Endothelial cell of umbilical vein (primary cell): ENCODE data around the gene KIAA1958. TPM values are rescaled to one million over a fixed set of nuclear protein-coding genes. Genes with fewer than 3 reads are reported as not detected.

Source experiments
- BruUV-seq: library from RNA; stranded (reverse); fragments of 400-500 nt; replicated peaks from 2 replicates; lab custom pipeline; 2021; lab: Mats Ljungman, UMichigan
- CTCF ChIA-PET: fragments of 300-600, 350-600 bp; sonication (Branson Sonifier 250); formaldehyde crosslinking; loops from one replicate; lab custom pipeline; 2021; ENCODE audit warnings: antibody characterized with exemption, inconsistent platforms; lab: Charles Lee
- POLR2A ChIA-PET: fragments of 300-600, 350-600 bp; sonication (Branson Sonifier 250); formaldehyde crosslinking; loops from one replicate; lab custom pipeline; 2021; ENCODE audit warnings: antibody characterized with exemption, inconsistent platforms; lab: Charles Lee
- DNase-seq: peaks from one replicate; pipeline ENCODE4 v3.0.0-alpha.2; 2011; ENCODE audit warnings: low read depth, low spot score
- FAIRE-seq: peaks from 2 replicates; lab custom pipeline; 2011; peaks lifted over from hg19 to GRCh38; lab: Jason Lieb, UNC
- H2AFZ ChIP-seq: 2 replicates; pipeline ENCODE4 v1.6.0; 2012; ENCODE audit warnings: low read depth, low read length, control low read depth, inconsistent platforms
- H3K27ac ChIP-seq: 2 replicates; pipeline ENCODE4 v1.5.1; 2011; ENCODE audit warnings: low read depth, mild to moderate bottlenecking, control low read depth, low read length, moderate library complexity; ENCODE audit not compliant: insufficient read depth
- H3K27me3 ChIP-seq, 2 experiments: 2 replicates each; pipeline versions ENCODE4 v1.6.0 to v1.6.1; 2011; ENCODE audit warnings: low read length in 2 of 2, mixed read lengths in 1 of 2; ENCODE audit not compliant: control insufficient read depth in 2 of 2, insufficient read depth in 2 of 2
- H3K36me3 ChIP-seq, 2 experiments: 2 replicates in 1 of 2; 3 replicates in 1 of 2; pipeline ENCODE4 v1.5.1; 2011; ENCODE audit warnings: low read length in 2 of 2, mild to moderate bottlenecking in 1 of 2, moderate library complexity in 1 of 2; ENCODE audit not compliant: control insufficient read depth in 2 of 2, insufficient read depth in 2 of 2; ENCODE audit errors: extremely low read depth in 1 of 2
- H3K4me1 ChIP-seq: 3 replicates; pipeline ENCODE4 v1.5.1; 2011; ENCODE audit warnings: mild to moderate bottlenecking, low read length; ENCODE audit not compliant: control insufficient read depth, insufficient read depth; ENCODE audit errors: extremely low read depth
- H3K4me2 ChIP-seq: 2 replicates; pipeline ENCODE4 v1.6.1; 2011; ENCODE audit warnings: low read length, control low read depth, mixed read lengths; ENCODE audit not compliant: insufficient read depth
- H3K4me3 ChIP-seq, 3 experiments: fragments of 200-600 bp in 1 of 3; sonication (generic), shearing (Covaris generic) in 1 of 3; replicated peaks in 1 of 3; 2 replicates each; pipeline ENCODE4 v1.5.1; 2011 to 2016; ENCODE audit warnings: control low read depth in 3 of 3, low read length in 3 of 3, mild to moderate bottlenecking in 2 of 3, inconsistent platforms in 1 of 3, low read depth in 1 of 3, moderate library complexity in 1 of 3; ENCODE audit not compliant: insufficient read depth in 1 of 3
- H3K79me2 ChIP-seq: 2 replicates; pipeline ENCODE4 v1.6.0; 2012; ENCODE audit warnings: low read length, inconsistent platforms; ENCODE audit not compliant: control insufficient read depth, insufficient read depth
- H3K9ac ChIP-seq: replicated peaks from 2 replicates; pipeline ENCODE3; 2011; ENCODE audit warnings: low read length, control low read depth; ENCODE audit not compliant: insufficient read depth; ENCODE audit errors: extremely low read depth
- H3K9me1 ChIP-seq: replicated peaks from 3 replicates; pipeline ENCODE4 v1.6.0; 2011; ENCODE audit warnings: mild to moderate bottlenecking, low read length; ENCODE audit not compliant: control insufficient read depth, insufficient read depth; ENCODE audit errors: extremely low read depth
- H3K9me3 ChIP-seq: replicated peaks from 2 replicates; pipeline ENCODE4 v1.5.1; 2012; ENCODE audit warnings: low read length, inconsistent platforms; ENCODE audit not compliant: control insufficient read depth, insufficient read depth
- H4K20me1 ChIP-seq: replicated peaks from 2 replicates; pipeline ENCODE3; 2011; ENCODE audit warnings: mild to moderate bottlenecking, low read length; ENCODE audit not compliant: control insufficient read depth, insufficient read depth; ENCODE audit errors: extremely low read depth
- EZH2 ChIP-seq: IDR thresholded peaks from 2 replicates; pipeline ENCODE4 v1.6.1; 2012; ENCODE audit warnings: borderline replicate concordance, low read depth, mild to moderate bottlenecking, moderate library complexity, low read length, inconsistent platforms; ENCODE audit not compliant: severe bottlenecking
- GATA2 ChIP-seq: IDR thresholded peaks from 2 replicates; pipeline ENCODE4 v1.7.0; 2011; ENCODE audit warnings: low read depth, mild to moderate bottlenecking, moderate library complexity, mixed read lengths, low read length; ENCODE audit not compliant: insufficient read length, insufficient read depth
- JUN ChIP-seq: IDR thresholded peaks from 2 replicates; pipeline ENCODE4 v1.6.1; 2011; ENCODE audit warnings: borderline replicate concordance, low read depth; ENCODE audit not compliant: insufficient read length, insufficient read depth
- POLR2A ChIP-seq: IDR thresholded peaks from 2 replicates; pipeline ENCODE4 v1.6.1; 2012; ENCODE audit warnings: low read depth, mild to moderate bottlenecking, control low read depth, low read length
- POLR2AphosphoS5 ChIP-seq: IDR thresholded peaks from 2 replicates; pipeline ENCODE4 v1.6.1; 2012; ENCODE audit warnings: low read depth, mild to moderate bottlenecking, control low read depth, low read length, moderate library complexity; ENCODE audit not compliant: insufficient read depth
- dilution Hi-C: fragments of 300-500 bp; cut with MboI; formaldehyde crosslinking; loops from one replicate; pipeline ENCODE4 v1.15.0; 2019; ENCODE audit warnings: low sequenced_read_pairs; ENCODE audit not compliant: extremely low pct_ligation_motif_present
- intact Hi-C: fragments of 100-400 bp; cut with micrococcal nuclease; formaldehyde crosslinking; loops from one replicate; pipeline ENCODE4 v1.10.0; 2022
- polyA plus RNA-seq, 4 experiments: library from polyadenylated mRNA; depleted of rRNA in 3 of 4; stranded (reverse) in 3 of 4; unstranded in 1 of 4; fragments of >200 nt; gene quantifications; 2 replicates each; pipeline versions ENCODE4 v1.2.1 to v1.2.3, GENCODE V29; 2011 to 2012; ENCODE audit warnings: missing spikeins in 1 of 4
- total RNA-seq: library from RNA; stranded (reverse); gene quantifications from 2 replicates; pipeline ENCODE4 v1.2.3, GENCODE V29; 2021
- TF ChIP-seq, protein P1 (sequence below): IDR thresholded peaks from 2 replicates; pipeline ENCODE4 v1.6.1; 2011; ENCODE audit not compliant: insufficient read depth, insufficient read length
- TF ChIP-seq, protein P2 (sequence below), 2 donors: IDR thresholded peaks; 1 replicate in 1 of 2; 2 replicates in 1 of 2; pipeline ENCODE4 v1.5.1; 2011; ENCODE audit warnings: low read length in 2 of 2, mild to moderate bottlenecking in 2 of 2, moderate library complexity in 2 of 2, control low read depth in 1 of 2, inconsistent platforms in 1 of 2, low read depth in 1 of 2; ENCODE audit not compliant: insufficient read depth in 1 of 2; ENCODE audit errors: extremely low read depth in 1 of 2

The KIAA1958 gene
- total and polyA plus RNA-seq, 2 donors (not counting 3 experiments of a cell fraction or from before 2014, with no cell fraction given) = 1.7 to 5.0 TPM

DNA sequence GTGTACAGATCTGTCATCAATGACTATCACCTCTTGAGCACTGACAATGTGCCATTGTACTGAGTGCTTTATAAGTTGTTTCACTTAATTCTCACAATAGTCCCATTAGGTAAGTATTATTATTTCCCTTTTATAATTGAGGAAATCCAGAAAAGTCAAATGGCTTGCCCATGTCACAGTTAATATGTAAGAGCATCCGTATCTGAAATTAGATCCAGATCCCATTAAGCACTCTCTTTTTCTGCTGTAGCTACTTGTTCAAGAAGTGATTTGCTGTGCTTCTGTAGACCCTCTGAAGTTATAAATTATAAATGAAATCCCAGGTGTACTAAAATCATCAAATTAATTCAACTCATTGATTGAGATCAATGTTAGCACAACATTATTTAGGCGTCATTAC, 136.6 kb downstream of the KIAA1958 start:
- no peaks in the 10 kb centered on the region for H4K20me1 ChIP-seq
- peaks cover 0 to 2% of the 10 kb centered on the region in 2 experiments for H3K36me3 ChIP-seq
- no peaks in the 10 kb centered on the region for H3K27me3 ChIP-seq
- no peak overlapping the region for H3K4me3 ChIP-seq
- no peaks in the 10 kb centered on the region for H3K4me1 ChIP-seq
- H3K9ac ChIP-seq = no peak overlapping the region
- ChIA-PET CTCF (no interaction called here), POLR2A (no interaction called here)
- H3K4me2 ChIP-seq = no peak overlapping the region
- H3K27ac ChIP-seq = no peak overlapping the region
- no peak overlapping the region for H2AFZ ChIP-seq
- H3K9me3 ChIP-seq = no peaks in the 10 kb centered on the region
- TF ChIP-seq JUN (no peak), POLR2A (no peak)
- H3K9me1 ChIP-seq = no peaks in the 10 kb centered on the region
- dilution Hi-C loops (no loop called here), intact Hi-C loops (no loop called here)
- DNase-seq (no peak), FAIRE-seq (no peak)
- H3K79me2 ChIP-seq = no peaks in the 10 kb centered on the region
- BruUV-seq = no TSS peak

DNA sequence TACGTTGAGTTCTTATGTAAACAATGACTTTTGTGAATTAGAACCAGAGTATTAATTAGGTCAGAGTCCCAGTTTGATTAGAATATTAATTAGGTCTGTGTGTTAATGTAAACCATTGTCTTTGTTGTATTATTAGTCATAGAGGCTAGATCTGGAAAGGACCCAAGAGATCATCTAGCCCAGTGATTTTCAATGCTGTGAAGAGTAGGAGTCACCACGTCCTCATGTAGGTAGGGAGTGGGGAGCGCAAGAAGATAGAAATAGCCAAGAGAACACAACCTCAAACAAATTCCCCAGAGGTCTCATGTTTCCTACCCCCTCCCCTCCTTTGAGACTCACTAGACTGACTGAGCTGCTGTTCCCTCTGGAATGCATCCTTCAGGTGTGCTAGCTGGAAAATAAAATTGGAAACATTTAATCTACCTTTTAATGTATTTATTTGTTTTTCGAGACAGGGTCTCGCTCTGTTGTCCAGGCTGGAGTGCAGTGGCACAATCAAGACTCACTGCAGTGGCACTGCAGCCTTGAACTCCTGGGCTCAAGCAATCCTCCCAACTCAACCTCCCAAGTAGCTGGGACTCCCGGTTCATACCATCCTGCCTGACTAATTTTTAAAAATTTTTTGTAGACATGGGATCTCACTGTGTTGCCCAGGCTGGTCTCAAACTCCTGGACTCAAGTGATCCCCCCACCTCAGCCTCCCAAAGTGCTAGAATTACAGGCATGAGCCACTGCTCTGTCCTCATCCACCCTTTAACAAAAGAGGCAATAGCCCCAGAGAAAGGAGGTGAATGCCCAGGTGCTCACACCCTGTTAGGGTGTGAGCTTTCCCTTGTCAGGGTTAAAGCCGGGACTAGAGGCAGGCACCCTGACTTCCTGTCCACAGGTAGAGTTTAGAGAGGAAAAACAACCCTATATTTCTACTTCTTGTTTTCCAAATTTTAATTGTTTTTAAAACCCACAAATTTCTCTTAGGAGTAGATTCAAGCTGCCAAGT, 138.4 kb downstream of the KIAA1958 start:
- H3K4me2 ChIP-seq = no peak overlapping the region
- no peaks in the 10 kb centered on the region for H3K4me1 ChIP-seq
- H3K9me3 ChIP-seq = no peaks in the 10 kb centered on the region
- no peak overlapping the region for H3K4me3 ChIP-seq
- H3K27ac ChIP-seq = no peak overlapping the region
- intact Hi-C loops = no loop called here
- H3K27me3 ChIP-seq = no peaks in the 10 kb centered on the region
- FAIRE-seq = no peak
- no peak for TF ChIP-seq JUN
- no peak for TF ChIP-seq POLR2AphosphoS5
- TF ChIP-seq, protein P1, sequence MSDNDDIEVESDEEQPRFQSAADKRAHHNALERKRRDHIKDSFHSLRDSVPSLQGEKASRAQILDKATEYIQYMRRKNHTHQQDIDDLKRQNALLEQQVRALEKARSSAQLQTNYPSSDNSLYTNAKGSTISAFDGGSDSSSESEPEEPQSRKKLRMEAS = no peak
- no peak for TF ChIP-seq EZH2
- TF ChIP-seq, protein P2, sequence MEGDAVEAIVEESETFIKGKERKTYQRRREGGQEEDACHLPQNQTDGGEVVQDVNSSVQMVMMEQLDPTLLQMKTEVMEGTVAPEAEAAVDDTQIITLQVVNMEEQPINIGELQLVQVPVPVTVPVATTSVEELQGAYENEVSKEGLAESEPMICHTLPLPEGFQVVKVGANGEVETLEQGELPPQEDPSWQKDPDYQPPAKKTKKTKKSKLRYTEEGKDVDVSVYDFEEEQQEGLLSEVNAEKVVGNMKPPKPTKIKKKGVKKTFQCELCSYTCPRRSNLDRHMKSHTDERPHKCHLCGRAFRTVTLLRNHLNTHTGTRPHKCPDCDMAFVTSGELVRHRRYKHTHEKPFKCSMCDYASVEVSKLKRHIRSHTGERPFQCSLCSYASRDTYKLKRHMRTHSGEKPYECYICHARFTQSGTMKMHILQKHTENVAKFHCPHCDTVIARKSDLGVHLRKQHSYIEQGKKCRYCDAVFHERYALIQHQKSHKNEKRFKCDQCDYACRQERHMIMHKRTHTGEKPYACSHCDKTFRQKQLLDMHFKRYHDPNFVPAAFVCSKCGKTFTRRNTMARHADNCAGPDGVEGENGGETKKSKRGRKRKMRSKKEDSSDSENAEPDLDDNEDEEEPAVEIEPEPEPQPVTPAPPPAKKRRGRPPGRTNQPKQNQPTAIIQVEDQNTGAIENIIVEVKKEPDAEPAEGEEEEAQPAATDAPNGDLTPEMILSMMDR (IDR thresholded peaks at IDR 0.05; ENCODE audit: extremely low read depth in 1 of 2, insufficient read depth in 1 of 2, low read depth in 1 of 2, low read length in 2 of 2) = no peak
- TF ChIP-seq GATA2 = no peak
- no peaks in the 10 kb centered on the region for H3K9me1 ChIP-seq
- H2AFZ ChIP-seq = no peak overlapping the region
- no peaks in the 10 kb centered on the region for H3K36me3 ChIP-seq
- dilution Hi-C loops = no loop called here
- no peak overlapping the region for H3K9ac ChIP-seq
- H3K79me2 ChIP-seq = no peaks in the 10 kb centered on the region
- ChIA-PET POLR2A (no interaction called here), CTCF (interaction anchor here (2.6 kb wide), 1 partner anchor 23 kb away, joined by 7 read pairs; no protein-coding TSS in a partner anchor)
- DNase-seq = no peak
- H4K20me1 ChIP-seq = no peaks in the 10 kb centered on the region
- BruUV-seq = no TSS peak
